Measurements from ENCODE around the gene CFB. TPM values are rescaled to one million over a fixed set of nuclear protein-coding genes. Genes with fewer than 3 reads are reported as not detected.

CFB gene
- 49.7 and 81.0 TPM in 2 replicates for total RNA-seq

DNA sequence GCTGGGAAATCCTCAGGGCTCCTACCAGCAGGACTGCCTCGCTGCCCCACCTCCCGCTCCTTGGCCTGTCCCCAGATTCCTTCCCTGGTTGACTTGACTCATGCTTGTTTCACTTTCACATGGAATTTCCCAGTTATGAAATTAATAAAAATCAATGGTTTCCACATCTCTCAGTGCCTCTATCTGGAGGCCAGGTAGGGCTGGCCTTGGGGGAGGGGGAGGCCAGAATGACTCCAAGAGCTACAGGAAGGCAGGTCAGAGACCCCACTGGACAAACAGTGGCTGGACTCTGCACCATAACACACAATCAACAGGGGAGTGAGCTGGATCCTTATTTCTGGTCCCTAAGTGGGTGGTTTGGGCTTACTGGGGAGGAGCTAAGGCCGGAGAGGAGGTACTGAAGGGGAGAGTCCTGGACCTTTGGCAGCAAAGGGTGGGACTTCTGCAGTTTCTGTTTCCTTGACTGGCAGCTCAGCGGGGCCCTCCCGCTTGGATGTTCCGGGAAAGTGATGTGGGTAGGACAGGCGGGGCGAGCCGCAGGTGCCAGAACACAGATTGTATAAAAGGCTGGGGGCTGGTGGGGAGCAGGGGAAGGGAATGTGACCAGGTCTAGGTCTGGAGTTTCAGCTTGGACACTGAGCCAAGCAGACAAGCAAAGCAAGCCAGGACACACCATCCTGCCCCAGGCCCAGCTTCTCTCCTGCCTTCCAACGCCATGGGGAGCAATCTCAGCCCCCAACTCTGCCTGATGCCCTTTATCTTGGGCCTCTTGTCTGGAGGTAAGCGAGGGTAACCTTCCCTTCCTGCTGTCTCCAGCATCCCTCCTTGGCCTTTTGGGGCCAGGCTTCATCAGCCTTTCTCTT is at the start of gene CFB:
Gene CFB, plus strand, starts transcription at position 589 of the 863 bp plus-strand sequence. Its CDS starts 127 bp downstream, at position 716.

DNA sequence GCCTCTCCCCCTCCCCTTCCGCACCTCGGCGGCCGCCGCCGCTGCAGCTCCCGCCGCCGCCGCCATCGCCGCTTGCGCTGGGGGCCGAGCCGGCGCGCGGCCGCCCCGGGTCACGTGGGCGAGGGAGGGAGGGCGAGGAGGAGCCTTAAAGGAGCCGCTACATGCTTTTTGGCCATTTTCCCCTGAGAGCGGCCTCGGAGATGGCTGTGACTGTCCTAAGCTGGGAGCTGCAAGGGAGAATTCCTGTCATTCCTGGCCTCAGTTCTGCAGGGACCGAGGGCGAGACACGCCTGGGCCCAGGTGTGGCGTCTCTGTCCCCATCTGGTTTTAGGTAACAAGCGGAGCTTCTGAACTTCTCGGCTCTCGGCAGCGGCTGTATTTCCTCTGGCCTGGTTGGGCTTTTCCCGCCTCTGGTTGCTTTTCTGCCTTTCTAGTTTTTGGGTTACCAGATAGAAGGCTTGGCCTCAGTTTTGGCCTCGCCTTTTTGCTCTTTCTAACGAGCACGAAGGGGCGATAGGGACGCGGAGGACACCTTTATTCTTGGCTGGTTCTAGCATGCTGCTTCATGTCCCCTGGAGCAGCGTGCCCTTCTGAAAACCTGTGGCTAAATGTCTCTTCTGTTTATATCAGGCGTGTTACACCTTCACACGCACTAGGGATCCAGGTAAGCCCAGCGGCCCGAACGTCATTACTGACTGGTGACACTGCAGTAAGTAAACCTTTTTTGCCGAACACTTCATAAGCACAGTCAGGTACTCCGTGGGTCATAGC is 48.1 kb upstream of the CFB start, which contains the start of gene EHMT2:
Gene EHMT2, minus strand, starts transcription at position 87 of the 771 bp plus-strand sequence. Its CDS starts 21 bp downstream, at position 66.

DNA sequence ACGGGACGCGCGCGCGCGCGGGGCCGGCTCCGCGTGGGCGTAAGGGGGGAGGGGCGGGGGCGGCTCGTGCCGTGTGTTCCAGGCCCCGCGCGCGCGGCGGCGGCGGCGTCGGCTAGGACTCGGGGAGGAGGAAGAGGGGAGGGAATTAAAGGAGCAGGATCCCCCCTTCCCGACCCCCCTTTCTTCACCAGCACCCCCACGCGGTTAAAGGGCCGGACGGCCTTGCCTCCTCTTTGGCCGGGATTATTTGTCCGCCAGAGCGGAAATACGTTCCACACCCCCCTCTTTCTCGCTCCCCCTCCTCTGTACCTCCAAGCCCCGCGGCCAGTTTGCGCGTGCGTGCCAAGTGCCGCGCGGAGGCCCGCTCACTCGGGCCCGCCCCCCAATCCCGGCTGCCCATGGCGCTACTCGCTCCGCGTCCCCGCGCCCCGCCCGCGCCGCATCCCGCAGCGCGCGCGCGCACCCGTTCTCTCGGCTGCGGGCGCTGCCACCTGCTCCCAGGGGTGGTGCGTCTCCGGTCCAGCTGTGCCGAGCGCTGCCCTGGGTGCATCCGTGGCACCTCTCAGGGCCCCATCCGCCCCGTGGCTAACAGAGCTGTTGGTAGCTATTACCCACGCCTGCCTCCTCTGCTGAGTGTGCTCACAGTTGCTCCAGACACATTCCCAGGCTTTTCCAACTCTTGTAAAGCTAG is 43.8 kb upstream of the CFB start, which contains the start of gene ZBTB12:
Gene ZBTB12, minus strand, starts transcription at position 134 of the 691 bp plus-strand sequence. CDS start 781 bp downstream, outside the sequence.

DNA sequence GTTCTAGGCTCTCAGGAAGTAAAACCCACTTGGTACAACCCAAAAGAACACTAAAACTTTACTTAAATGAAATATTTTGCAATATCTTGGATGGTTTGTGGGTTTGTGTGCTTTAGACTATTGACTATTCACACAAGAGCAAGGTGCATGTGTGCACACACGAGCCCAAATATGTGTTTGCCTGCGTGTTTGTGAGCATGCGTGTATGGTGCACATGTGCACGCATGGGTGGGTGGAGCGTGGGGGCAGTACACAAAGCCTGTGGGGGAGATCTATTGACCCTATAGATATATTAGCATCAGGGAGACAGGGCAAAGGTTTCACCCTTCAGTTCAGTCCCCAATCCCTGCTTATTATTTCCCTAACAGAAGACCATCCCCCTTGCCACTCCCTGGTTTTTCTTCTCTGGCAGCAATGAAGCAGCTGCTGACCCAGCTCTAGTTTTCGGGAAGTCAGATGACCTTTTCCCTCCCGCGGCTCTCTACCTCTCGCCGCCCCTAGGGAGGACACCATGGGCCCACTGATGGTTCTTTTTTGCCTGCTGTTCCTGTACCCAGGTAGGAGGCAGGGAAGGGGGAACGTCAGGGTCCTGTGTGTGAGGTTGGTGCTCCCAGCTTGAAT is 18.5 kb upstream of the CFB start, which contains the start of gene C2:
Gene C2, plus strand, starts transcription at position 476 of the 621 bp plus-strand sequence. Its CDS starts 36 bp downstream, at position 512.

DNA sequence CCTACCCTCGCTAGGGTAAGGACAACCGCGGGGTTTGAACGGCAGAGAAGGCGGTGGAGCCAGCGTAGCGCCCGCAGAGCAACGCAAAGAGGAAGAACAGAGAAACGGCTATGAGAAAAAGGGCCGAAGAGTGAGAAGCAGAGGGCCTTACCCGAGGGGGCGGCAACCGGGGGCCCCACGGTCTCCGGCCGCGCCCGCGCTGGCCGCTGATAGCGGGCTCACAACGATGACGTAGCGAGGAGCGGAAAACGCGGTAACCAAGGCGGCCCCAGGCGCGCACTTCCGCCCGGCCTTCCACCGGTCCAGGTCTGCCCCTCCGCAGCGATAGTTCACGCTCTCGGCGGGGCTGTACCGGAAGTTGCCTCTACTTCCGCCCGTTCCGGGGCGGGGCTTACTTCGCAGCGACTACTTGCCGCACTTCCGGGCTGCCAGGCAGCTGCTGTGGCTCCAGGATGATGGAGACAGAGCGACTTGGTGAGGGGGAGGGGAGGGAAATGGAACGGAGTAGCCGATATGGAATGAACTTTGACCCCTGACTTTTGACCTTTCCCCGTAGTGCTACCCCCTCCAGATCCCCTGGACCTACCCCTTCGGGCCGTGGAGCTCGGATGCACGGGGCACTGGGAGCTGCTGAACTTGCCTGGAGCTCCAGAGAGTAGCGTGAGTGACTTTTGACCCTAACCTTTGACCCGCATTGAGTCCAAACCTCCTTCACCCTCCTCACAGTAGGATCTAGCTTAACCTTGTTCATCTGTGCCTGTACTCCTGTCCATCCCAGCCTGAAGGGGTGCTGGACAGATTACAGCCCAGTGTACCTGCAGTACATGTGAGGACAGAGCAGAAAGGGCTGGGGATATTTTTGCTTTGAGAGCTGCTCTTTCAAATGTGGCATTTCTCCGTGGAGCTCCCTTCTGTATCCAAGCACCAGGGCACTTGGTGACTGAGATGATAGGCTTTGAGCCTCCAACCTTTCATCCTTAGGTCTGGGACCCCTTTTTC is 13.1 kb downstream of the CFB start, which contains the start of the genes NELFE and SKIC2:
Gene NELFE, minus strand, starts transcription at position 231 of the 999 bp plus-strand sequence. CDS start 525 bp downstream, outside the sequence.
Gene SKIC2, plus strand, starts transcription at position 435 of the 999 bp plus-strand sequence. Its CDS starts 18 bp downstream, at position 453.

DNA sequence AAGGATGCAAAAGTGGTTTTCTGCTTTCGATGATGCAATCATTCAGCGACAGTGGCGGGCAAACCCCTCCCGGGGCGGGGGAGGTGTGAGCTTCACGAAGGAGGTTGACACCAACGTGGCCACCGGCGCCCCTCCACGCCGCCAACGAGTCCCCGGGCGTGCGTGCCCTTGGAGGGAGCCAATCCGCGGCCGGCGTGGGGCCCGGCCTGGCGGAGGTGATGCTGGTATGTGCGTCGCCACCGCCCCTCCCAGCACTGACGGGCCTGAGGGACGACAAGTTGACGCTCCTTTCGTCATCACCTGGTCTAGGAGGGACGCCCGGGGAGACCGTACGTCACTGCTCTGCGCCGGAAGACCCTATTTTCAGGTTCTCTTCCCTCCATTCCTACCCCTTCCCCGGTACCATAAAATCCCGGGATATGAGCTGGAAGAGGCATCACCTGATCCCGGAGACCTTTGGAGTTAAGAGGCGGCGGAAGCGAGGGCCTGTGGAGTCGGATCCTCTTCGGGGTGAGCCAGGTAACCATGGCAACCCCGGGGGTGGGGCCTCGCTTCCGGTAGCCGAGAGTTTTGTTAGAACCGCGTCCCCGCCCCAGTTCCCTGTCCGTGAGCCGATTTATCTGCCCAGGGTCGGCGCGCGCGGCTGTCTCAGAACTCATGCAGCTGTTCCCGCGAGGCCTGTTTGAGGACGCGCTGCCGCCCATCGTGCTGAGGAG is 26.3 kb downstream of the CFB start, which contains the start of gene DXO:
Gene DXO, minus strand, starts transcription at position 146 of the 716 bp plus-strand sequence. CDS start 463 bp downstream, outside the sequence.

DNA sequence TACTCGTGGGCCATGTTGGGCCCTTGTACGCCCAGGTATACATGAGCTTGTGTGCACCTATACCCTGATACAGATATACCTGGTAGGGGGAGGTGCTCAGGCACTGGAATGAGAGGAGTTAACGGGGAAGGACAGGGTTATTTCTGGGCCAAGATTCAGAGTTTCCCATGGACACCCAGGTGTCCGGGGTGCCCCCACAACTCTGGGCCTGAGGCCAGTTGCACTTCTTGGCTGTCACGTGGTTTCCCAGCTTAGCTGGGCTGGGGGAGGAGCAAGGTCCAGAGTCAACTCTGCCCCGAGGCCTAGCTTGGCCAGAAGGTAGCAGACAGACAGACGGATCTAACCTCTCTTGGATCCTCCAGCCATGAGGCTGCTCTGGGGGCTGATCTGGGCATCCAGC is 35.8 kb downstream of the CFB start, which contains the start of gene C4A:
Gene C4A, plus strand, starts transcription at position 314 of the 400 bp plus-strand sequence. Its CDS starts 51 bp downstream, at position 365.

Other genes starting within 250 kb of the CFB start
- gene ABHD16A, start 242.8 kb upstream of the CFB start, total RNA-seq, result 47.6 and 50.4 TPM in 2 replicates
- gene LY6G6F, start 239.2 kb upstream of the CFB start, total RNA-seq, result not detected in 2 replicates
- gene LY6G6D, start 230.7 kb upstream of the CFB start, total RNA-seq, result not detected in 2 replicates
- not detected in 2 replicates for gene LY6G6C, start 224.3 kb upstream of the CFB start, total RNA-seq
- gene MPIG6B, start 222.7 kb upstream of the CFB start, total RNA-seq, result not detected in 2 replicates
- gene DDAH2, start 216.8 kb upstream of the CFB start, total RNA-seq, result 66.1 and 86.1 TPM in 2 replicates
- gene CLIC1, start 209.6 kb upstream of the CFB start, total RNA-seq, result 417 and 463 TPM in 2 replicates
- 3.8 and 6.6 TPM in 2 replicates for gene MSH5, start 206.1 kb upstream of the CFB start, total RNA-seq
- gene SAPCD1, start 183.4 kb upstream of the CFB start, total RNA-seq, result 0.78 and 0.79 TPM in 2 replicates
- 0.26 and 0.46 TPM in 2 replicates for gene VWA7, start 168.8 kb upstream of the CFB start, total RNA-seq
- 50.8 and 109 TPM in 2 replicates for gene VARS1, start 150.3 kb upstream of the CFB start, total RNA-seq
- gene LSM2, start 139.1 kb upstream of the CFB start, total RNA-seq, result 16.7 and 16.9 TPM in 2 replicates
- gene HSPA1L, start 130.8 kb upstream of the CFB start, total RNA-seq, result 1.9 and 2.2 TPM in 2 replicates
- gene HSPA1A, start 130.6 kb upstream of the CFB start, total RNA-seq, result 133 and 166 TPM in 2 replicates
- gene HSPA1B, start 118.4 kb upstream of the CFB start, total RNA-seq, result 113 and 154 TPM in 2 replicates
- gene NEU1, start 83.3 kb upstream of the CFB start, total RNA-seq, result 75.7 and 102 TPM in 2 replicates
- 0.20 TPM in 1 of 2 replicates, not detected in the other for gene SLC44A4, start 67.1 kb upstream of the CFB start, total RNA-seq
- 57.3 and 69.7 TPM in 2 replicates for gene EHMT2, start 48.4 kb upstream of the CFB start, total RNA-seq
- 7.6 and 9.8 TPM in 2 replicates for gene ZBTB12, start 44.0 kb upstream of the CFB start, total RNA-seq
- 1.7 and 4.7 TPM in 2 replicates for gene C2, start 18.4 kb upstream of the CFB start, total RNA-seq
- gene NELFE, start 12.9 kb downstream of the CFB start, total RNA-seq, result 78.7 and 86.4 TPM in 2 replicates
- gene SKIC2, start 13.1 kb downstream of the CFB start, total RNA-seq, result 66.7 and 73.4 TPM in 2 replicates
- gene DXO, start 26.0 kb downstream of the CFB start, total RNA-seq, result 10.8 and 15.1 TPM in 2 replicates
- gene C4A, start 36.0 kb downstream of the CFB start, total RNA-seq, result 9.4 and 12.3 TPM in 2 replicates
- 8.4 and 12.6 TPM in 2 replicates for gene C4B, start 68.7 kb downstream of the CFB start, total RNA-seq
- 0.20 and 0.26 TPM in 2 replicates for gene CYP21A2, start 92.3 kb downstream of the CFB start, total RNA-seq
- gene TNXB, start 163.2 kb downstream of the CFB start, total RNA-seq, result 9.8 and 66.7 TPM in 2 replicates
- gene ATF6B, start 182.2 kb downstream of the CFB start, total RNA-seq, result 23.8 and 27.5 TPM in 2 replicates
- 3.0 and 3.5 TPM in 2 replicates for gene FKBPL, start 184.2 kb downstream of the CFB start, total RNA-seq
- 0.36 and 0.39 TPM in 2 replicates for gene PRRT1, start 205.8 kb downstream of the CFB start, total RNA-seq
- gene PPT2, start 208.0 kb downstream of the CFB start, total RNA-seq, result 62.9 and 78.8 TPM in 2 replicates
- gene EGFL8, start 218.5 kb downstream of the CFB start, total RNA-seq, result 1.4 and 1.5 TPM in 2 replicates
- gene AGPAT1, start 230.0 kb downstream of the CFB start, total RNA-seq, result 37.7 and 39.3 TPM in 2 replicates
- 20.5 and 26.7 TPM in 2 replicates for gene RNF5, start 232.3 kb downstream of the CFB start, total RNA-seq
- 0.30 and 0.33 TPM in 2 replicates for gene AGER, start 238.2 kb downstream of the CFB start, total RNA-seq
- 38.8 and 45.9 TPM in 2 replicates for gene PBX2, start 244.1 kb downstream of the CFB start, total RNA-seq
- 1.5 and 1.7 TPM in 2 replicates for gene GPSM3, start 246.5 kb downstream of the CFB start, total RNA-seq

Data from smooth muscle cell of the pulmonary artery (primary cell).